A673 (cell line): ENCODE data around the gene UBE4B. TPM values are rescaled to one million over a fixed set of nuclear protein-coding genes. Genes with fewer than 3 reads are reported as not detected.

ENCODE experiments used
- BruUV-seq: library from RNA; stranded (reverse); fragments of 400-500 nt; replicated peaks from 2 replicates; lab custom pipeline; 2021; lab: Mats Ljungman, UMichigan
- CTCF ChIA-PET: fragments of 300-600 bp; sonication (Branson Sonifier 250); formaldehyde crosslinking; loops from one replicate; lab custom pipeline; 2022; ENCODE audit warnings: antibody characterized with exemption; lab: Charles Lee
- POLR2A ChIA-PET: fragments of 300-600 bp; sonication (Branson Sonifier 250); formaldehyde crosslinking; loops from one replicate; lab custom pipeline; 2022; ENCODE audit warnings: antibody characterized with exemption; ENCODE audit not compliant: low non-redundant PET; lab: Charles Lee
- DNase-seq: peaks from one replicate; pipeline ENCODE4 v3.0.0-alpha.2; 2015; ENCODE audit warnings: low spot score
- H3K27ac ChIP-seq: fragments of 200-600 bp; sonication (generic); 2 replicates; pipeline ENCODE4 v1.5.1; 2016; ENCODE audit warnings: mixed run types, low read depth, mild to moderate bottlenecking, mixed read lengths, antibody characterized with exemption, low read length; ENCODE audit not compliant: poor library complexity, severe bottlenecking
- H3K27me3 ChIP-seq: fragments of 200-600 bp; sonication (generic); replicated peaks from 2 replicates; pipeline ENCODE4 v1.6.1; 2017; ENCODE audit warnings: mixed run types, low read depth, mild to moderate bottlenecking, mixed read lengths, antibody characterized with exemption, low read length; ENCODE audit not compliant: insufficient read depth, poor library complexity
- H3K36me3 ChIP-seq: fragments of 200-600 bp; sonication (generic); 2 replicates; pipeline ENCODE4 v1.6.1; 2016; ENCODE audit warnings: mixed run types, mild to moderate bottlenecking, mixed read lengths, antibody characterized with exemption, low read length; ENCODE audit not compliant: insufficient read depth, poor library complexity, severe bottlenecking
- H3K4me1 ChIP-seq: fragments of 200-600 bp; sonication (generic); 2 replicates; pipeline ENCODE4 v1.6.1; 2017; ENCODE audit warnings: mixed run types, mild to moderate bottlenecking, mixed read lengths, antibody characterized with exemption, low read length; ENCODE audit not compliant: insufficient read depth, poor library complexity, severe bottlenecking
- H3K4me3 ChIP-seq: fragments of 200-600 bp; sonication (generic); 2 replicates; pipeline ENCODE4 v1.5.1; 2016; ENCODE audit warnings: low read depth, mixed run types, mild to moderate bottlenecking, mixed read lengths, low read length; ENCODE audit not compliant: poor library complexity, severe bottlenecking
- H3K9me3 ChIP-seq: fragments of 200-600 bp; sonication (generic); 2 replicates; pipeline ENCODE4 v1.6.1; 2016; ENCODE audit warnings: mixed run types, low read depth, mild to moderate bottlenecking, mixed read lengths, antibody characterized with exemption, low read length; ENCODE audit not compliant: poor library complexity, severe bottlenecking
- CTCF ChIP-seq: fragments of 300-800, 200-600 bp; sonication (generic); conservative IDR thresholded peaks from 2 replicates; pipeline ENCODE4 v1.5.1; 2017; ENCODE audit warnings: low read depth, mild to moderate bottlenecking, antibody characterized with exemption, low read length, moderate library complexity, mixed read lengths
- EZH2 ChIP-seq: fragments of 200-600 bp; sonication (generic); IDR thresholded peaks from 2 replicates; pipeline ENCODE4 v1.6.1; 2017; ENCODE audit warnings: borderline replicate concordance, low read depth, mild to moderate bottlenecking, mixed read lengths, antibody characterized with exemption, low read length; ENCODE audit not compliant: poor library complexity, severe bottlenecking
- intact Hi-C: fragments of 100-400 bp; cut with micrococcal nuclease; formaldehyde crosslinking; loops from one replicate; pipeline ENCODE4 v1.10.0; 2022; ENCODE audit not compliant: unreplicated experiment
- total RNA-seq: library from RNA; stranded (reverse); gene quantifications from 2 replicates; pipeline ENCODE4 v1.2.3, GENCODE V29; 2021

Gene UBE4B
- total RNA-seq, 1 experiment from 2014 or later, result 58.0 TPM

GRCh38 chr1:10045480-10046355, 13.0 kb downstream of the UBE4B start:
- Histone ChIP-seq H3K27ac (no peak overlapping the region), H3K4me3 (no peak overlapping the region), H3K9me3 (no peaks in the 10 kb centered on the region), H3K27me3 (no peaks in the 10 kb centered on the region), H3K4me1 (peaks cover 8% of the 10 kb centered on the region), H3K36me3 (no peaks in the 10 kb centered on the region)
- intact Hi-C loops, result no loop called here
- no TSS peak for BruUV-seq
- ChIA-PET POLR2A (no interaction called here), CTCF (no interaction called here)
- TF ChIP-seq CTCF, result no peak
- TF ChIP-seq EZH2, result no peak
- no peak for DNase-seq

GRCh38 chr1:10046356-10047085, 13.8 kb downstream of the UBE4B start:
- no TSS peak for BruUV-seq
- CTCF ChIA-PET, result no interaction called here
- POLR2A ChIA-PET, result no interaction called here

GRCh38 chr1:10048601-10049000, 15.8 kb downstream of the UBE4B start:
- no TSS peak for BruUV-seq
- peaks cover 8% of the 10 kb centered on the region for H3K4me1 ChIP-seq
- TF ChIP-seq CTCF, result no peak
- no peak for TF ChIP-seq EZH2
- no peaks in the 10 kb centered on the region for H3K36me3 ChIP-seq
- POLR2A ChIA-PET, result interaction anchor here (0.6 kb wide), 1 partner anchor 1363 kb away, joined by 7 read pairs; no protein-coding TSS in a partner anchor
- CTCF ChIA-PET, result no interaction called here
- intact Hi-C loops, result no loop called here
- no peak overlapping the region for H3K4me3 ChIP-seq
- H3K27ac ChIP-seq, result no peak overlapping the region
- no peak for DNase-seq
- H3K27me3 ChIP-seq, result no peaks in the 10 kb centered on the region
- H3K9me3 ChIP-seq, result no peaks in the 10 kb centered on the region

More at GRCh38 chr1:10046356-10047085, 13.8 kb downstream of the UBE4B start:
- intact Hi-C loops, result no loop called here
- no peak for DNase-seq
- no peak for TF ChIP-seq CTCF
- no peak for TF ChIP-seq EZH2
- Histone ChIP-seq H3K36me3 (no peaks in the 10 kb centered on the region), H3K9me3 (no peaks in the 10 kb centered on the region), H3K4me3 (no peak overlapping the region), H3K4me1 (peaks cover 8% of the 10 kb centered on the region), H3K27me3 (no peaks in the 10 kb centered on the region), H3K27ac (no peak overlapping the region)
